ENCODE results near the gene ENTREP3.
A peak's percentile ranks its signal among the peaks of the same experiment; 100 is the strongest.
"Not testable (repeated sequence)": the region's sequence is repeated elsewhere in the genome, so short reads cannot be mapped to it uniquely, and the experiment has no call there.

ENTREP3 gene

GRCh38 chr1:155227261-155228095 is 27.8 kb downstream of the ENTREP3 start:
- FAIRE-seq = no peak

DNA sequence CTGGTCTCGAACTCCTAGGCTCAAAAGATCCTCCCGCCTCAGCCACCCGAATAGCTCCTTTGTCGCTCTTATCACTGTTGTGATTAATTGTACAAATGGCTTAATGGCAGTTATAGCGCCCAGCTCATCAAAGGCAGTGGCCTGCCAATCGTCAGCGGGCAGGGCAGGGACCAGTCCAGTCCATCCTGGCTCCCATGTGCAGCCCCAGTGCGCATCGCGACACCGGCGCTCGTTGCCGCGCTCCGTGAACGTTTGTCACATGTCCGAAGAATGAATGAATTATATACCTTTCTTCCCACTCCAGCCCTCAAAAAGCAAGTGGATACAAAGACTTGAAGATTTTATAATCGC is 28.4 kb downstream of the ENTREP3 start:
- no peak for DNase-seq (ENCODE audit: insufficient read length, low spot score)
- no peak for FAIRE-seq

More at GRCh38 chr1:155227261-155228095, 27.8 kb downstream of the ENTREP3 start:
- DNase-seq (ENCODE audit: insufficient read length, low spot score) = peak; percentile 98

DNA sequence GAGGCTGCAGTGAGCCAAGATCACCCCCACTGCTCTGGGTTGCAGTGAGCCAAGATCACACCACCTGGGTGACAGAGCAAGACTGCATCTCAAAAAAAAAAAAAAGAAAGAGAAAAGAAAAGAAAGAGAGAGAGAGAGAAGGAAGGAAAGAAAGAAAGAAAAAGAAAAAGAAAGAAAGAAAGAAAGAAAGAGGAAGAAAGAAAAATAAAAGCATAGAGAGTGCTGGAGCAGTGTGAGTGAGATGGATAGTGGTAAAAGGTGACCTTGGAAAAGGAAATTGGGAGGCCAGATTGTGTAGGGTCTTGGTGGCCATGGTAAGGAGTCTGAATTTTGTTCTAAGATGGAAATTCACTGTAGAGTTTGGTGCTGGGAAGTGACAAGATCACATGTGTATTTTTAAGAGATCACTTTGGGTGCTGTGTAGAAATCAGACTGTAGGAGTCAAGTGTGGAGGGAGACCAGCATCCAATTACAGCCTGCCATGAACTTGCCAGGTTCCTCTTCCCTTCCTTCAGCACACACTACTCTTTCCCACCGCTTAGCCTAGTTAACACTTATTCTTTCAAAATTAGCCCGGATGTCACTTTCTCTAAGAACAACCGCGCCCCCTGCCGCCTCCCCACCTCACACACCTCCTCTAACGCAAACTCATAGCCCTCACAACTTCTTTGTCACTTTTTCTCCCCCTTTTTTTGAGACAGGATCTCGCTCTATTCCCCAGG is 28.9 kb downstream of the ENTREP3 start:
- FAIRE-seq (no peak), DNase-seq (ENCODE audit: insufficient read length, low spot score) (peak; percentile 54)

DNA sequence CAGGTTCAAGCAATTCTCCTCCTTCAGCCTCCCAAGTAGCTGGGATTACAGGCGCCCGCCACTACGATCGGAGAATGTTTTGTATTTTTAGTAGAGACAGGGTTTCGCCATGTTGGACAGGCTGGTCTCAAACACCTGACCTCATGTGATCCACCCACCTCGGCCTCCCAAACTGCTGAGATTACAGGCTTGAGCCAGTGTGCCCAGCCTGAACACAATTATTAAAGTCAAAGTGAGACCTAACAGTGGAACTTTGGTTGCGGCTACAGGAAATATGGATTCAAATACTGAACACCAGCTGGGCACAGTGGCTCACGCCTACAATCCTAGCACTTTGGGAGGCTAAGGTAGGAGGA is 29.9 kb downstream of the ENTREP3 start:
- not testable (repeated sequence) for DNase-seq (ENCODE audit: insufficient read length, low spot score); FAIRE-seq

DNA sequence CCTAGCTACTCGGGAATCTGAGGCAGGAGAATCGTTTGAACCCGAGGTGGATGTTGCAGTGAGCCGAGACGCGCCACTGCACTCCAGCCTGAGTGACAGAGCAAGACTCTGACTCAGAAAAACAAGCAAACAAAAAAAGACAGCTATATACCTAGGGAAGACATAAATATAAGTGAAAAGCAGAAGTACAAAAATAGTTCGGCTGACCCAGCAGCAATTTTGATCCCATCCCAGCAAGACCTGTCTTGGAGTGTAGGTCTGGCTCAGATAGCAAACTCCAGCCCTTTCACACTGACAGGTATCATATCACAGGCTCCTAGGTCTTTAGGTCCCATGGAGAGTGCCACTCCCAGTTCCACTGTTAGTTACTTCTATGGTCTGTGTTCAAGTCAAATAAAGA is 32.2 kb downstream of the ENTREP3 start:
- DNase-seq (ENCODE audit: insufficient read length, low spot score) = no peak
- no peak for FAIRE-seq

DNA sequence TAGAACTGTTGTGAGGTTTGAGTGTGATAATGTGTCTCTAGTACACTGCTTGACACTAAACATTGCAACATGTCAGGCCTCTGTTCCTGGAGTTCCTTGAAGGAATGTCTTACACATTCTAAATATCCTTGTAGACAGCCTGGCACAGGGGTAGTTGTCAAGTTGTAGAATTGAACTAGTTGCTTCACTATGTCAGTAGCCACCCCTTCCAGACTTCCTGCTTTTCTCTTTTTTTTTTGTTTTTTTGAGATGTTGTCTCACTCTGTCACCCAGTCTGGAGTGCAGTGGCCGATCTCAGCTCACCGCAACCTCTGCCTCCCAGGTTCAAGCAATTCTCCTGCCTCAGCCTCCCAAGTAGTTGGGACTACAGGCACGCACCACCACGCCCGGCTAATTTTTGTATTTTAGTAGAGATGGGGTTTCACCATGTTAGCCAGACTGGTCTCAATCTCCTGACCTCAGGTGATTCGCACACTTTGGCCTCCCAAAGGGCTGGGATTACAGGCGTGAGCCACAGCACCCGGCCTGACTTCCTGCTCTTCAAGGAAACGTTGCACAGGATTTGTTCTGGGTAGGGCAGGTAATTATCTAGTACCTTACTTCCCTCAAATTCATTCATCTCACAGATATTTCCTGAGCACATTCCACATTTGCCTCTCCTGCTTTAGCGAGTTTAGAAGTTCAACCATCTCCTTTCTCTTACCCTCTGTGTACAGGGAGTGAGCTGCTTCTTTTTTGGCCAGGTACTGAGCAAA is 34.9 kb downstream of the ENTREP3 start:
- not testable (repeated sequence) for DNase-seq (ENCODE audit: insufficient read length, low spot score); FAIRE-seq

- FAIRE-seq = no peak
These were observed 35.7 kb downstream of the ENTREP3 start for GRCh38 chr1:155219592-155220031.

GRCh38 chr1:155218854-155219591 is 36.3 kb downstream of the ENTREP3 start:
- FAIRE-seq = no peak
- no peak for DNase-seq (ENCODE audit: insufficient read length, low spot score)

More at GRCh38 chr1:155219592-155220031, 35.7 kb downstream of the ENTREP3 start:
- no peak for DNase-seq (ENCODE audit: insufficient read length, low spot score)

GRCh38 chr1:155214702-155215101 is 40.6 kb downstream of the ENTREP3 start:
- DNase-seq (ENCODE audit: insufficient read length, low spot score); FAIRE-seq: not testable (repeated sequence)

DNA sequence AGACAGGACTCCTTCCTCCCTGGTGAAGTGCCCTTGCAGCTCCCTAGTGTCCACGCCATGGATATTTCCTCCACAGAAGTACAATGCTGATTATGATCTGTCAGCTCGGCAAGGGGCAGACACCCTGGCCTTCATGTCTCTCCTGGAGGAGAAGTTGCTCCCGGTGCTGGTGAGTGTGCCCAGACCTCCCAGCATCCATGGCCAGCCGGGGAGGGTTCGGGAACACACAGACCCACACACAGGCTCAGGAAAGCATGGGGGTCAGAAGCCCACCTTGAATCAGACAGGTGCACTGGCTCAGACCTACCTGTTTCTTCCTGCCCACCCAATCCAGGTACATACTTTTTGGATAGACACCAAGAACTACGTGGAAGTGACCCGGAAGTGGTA is 43.2 kb downstream of the ENTREP3 start:
- DNase-seq (ENCODE audit: insufficient read length, low spot score); FAIRE-seq: not testable (repeated sequence)

GRCh38 chr1:155211381-155212050 is 43.8 kb downstream of the ENTREP3 start:
- not testable (repeated sequence) for FAIRE-seq; DNase-seq (ENCODE audit: insufficient read length, low spot score)

DNA sequence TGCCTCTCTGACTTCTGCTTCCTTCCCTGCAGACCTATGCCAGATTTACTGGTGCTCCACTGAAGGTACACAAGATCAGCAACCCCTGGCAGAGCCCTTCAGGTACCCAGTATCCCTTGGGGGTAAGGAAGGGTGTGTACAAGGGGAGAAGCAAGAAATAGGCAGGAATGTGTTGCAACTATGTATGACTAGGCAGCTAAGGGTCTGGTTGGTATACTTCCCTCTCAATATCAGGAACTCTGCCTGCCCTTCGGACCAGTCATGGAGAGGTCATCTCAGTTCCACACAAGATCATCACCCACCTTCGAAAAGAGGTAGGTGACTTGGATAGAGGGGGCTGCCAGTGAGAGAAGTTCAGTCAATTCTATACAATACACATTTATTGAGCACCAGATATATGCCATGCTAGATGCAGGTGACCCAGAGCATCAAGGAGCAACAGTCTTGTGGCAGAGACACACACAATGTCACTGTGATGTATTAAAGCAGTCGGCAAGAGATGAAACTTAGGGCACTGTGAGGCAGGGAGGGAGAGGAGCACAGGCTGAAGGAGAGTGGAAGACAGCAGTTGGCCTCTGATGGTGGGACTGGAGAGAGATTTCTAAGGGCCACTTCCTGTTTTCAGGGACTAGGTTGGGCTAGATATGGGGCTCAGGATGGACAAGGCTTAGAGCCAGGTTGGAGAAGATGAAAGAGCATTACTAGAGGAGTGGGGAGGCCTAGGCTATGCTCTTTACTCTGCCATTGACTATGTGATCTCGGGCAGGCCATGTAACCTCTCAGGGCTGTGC is 44.8 kb downstream of the ENTREP3 start:
- FAIRE-seq = no peak
- DNase-seq (ENCODE audit: insufficient read length, low spot score) = no peak

DNA sequence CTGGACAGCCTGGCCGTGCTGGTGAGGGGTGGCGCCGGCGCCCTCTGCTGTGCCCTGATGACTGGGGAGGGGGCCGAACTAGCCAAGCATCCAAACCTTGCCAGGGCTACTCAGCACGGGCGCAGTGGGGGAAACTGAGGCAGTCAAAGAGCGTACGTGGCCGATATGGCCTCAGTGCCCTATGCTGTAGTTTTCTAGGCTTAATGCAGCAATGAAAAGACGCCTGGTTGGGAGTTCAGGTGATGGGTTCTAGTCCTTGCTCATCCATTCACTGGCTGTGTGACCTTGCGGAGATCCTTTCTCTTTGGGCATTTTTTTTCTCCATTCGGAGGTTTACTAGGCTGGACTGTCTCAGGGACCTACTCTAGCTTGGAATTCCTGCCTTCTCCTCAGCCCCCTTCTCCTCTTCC is 46.0 kb downstream of the ENTREP3 start:
- DNase-seq (ENCODE audit: insufficient read length, low spot score) (no peak), FAIRE-seq (no peak)

GRCh38 chr1:155208541-155209311 is 46.6 kb downstream of the ENTREP3 start, which contains the start of gene MTX1:
Gene MTX1 (plus strand): TSS chr1:155208695. CDS start chr1:155208805, 110 bp downstream.
- DNase-seq (ENCODE audit: insufficient read length, low spot score) = peak; percentile 75
- FAIRE-seq = no peak

DNA sequence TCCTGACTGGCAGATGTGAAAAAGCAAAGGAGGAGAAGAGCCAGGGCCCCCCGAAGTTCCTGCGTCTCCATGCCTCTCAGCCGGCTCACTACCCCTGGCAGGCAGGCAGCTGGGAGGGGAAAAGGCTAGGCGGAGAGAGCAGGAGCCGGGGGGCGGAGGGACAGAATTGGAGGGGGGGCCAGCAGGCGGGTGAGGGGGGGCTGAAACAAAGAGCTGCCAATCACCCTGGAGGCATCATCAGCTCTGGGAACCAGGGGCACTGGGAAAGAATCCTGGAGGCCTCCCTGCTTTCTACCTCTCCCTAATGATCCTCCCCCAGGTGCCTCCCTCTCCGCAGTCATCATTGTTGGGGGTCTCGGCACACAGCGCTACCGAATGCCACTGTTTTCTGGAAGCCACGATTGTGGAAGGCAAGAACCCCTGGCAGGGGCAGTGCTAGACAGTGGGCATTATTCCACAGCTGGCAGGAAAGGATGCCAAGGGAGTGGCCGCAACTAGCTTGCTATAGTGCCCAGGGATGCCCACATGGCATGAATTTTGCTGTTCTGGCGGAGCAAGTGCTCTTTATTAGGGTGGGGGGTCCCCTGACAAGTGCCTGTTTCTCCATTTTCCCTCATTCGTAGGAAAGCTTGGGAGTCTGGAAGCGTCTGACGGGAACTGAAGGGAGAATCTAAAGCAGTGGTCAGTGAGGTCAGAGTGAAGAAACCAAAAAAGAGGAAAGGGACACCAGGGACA is 47.3 kb downstream of the ENTREP3 start, which contains the start of gene THBS3:
THBS3 (minus strand) TSS at position 92 of the 735 bp plus-strand sequence; CDS start at position 71, 21 bp downstream.
- no peak for DNase-seq (ENCODE audit: insufficient read length, low spot score)
- no peak for FAIRE-seq

DNA sequence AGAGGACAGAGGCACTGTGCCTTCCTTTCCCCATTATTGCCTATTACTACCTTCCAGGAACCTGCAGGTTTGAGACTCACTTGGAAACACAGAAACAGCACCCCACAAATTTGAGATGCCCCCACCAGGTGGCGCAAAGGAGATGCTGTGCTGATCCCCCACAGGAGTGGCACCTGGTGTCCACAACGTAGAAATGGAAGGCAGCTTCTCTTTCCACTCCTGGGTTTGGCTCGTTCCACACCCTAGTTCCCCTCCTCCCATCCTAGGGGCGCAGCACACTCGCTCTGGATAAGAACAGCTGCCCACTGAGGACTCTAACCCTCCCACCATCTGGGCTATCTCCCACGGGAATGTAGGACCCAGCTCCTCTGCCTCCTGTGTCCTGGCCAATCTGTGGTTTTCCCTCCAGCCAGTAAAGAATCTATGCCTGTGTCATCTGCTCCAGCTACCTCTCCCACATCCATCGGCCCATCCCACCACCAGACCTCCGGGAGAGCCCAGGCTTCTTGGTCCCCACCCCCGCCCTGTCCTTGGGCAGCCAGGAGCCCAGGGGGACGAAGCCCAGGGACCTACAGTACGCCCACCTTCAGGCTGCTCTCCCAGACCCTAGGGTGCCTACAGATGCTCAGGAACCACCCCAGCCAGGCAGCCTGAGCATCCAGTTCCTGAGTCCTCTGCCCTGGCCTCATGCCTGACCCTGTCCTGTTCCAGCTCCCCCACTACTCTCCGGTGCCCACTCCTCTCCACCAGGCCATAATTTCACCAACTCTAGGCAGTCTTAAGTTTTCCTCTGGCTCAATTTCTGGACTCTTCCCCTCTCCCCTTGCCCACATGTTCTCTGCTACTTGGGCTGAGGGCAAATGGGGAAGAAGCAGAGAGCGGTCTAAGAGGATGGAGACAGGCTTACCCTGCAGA is 48.1 kb downstream of the ENTREP3 start:
- FAIRE-seq = no peak
- DNase-seq (ENCODE audit: insufficient read length, low spot score) = peak; percentile 71

Data from HTR-8/SVneo (cell line).